ENCODE results near the gene CTAGE1. TPM values are rescaled to one million over a fixed set of nuclear protein-coding genes. Genes with fewer than 3 reads are reported as not detected.

CTAGE1 gene
- total RNA-seq, 1 experiment from 2014 or later, result not detected

GRCh38 chr18:22405142-22405541, 12.6 kb downstream of the CTAGE1 start:
- DNase-seq (no peak), ATAC-seq (no peak)
- H3K27ac ChIP-seq (ENCODE audit: low read length), result no peak overlapping the region
- H3K79me2 ChIP-seq (ENCODE audit: low read length), result no peaks in the 10 kb centered on the region
- H3K36me3 ChIP-seq (ENCODE audit: low read depth, low read length), result no peaks in the 10 kb centered on the region
- CTCF ChIA-PET, result no interaction called here
- POLR2A ChIA-PET (ENCODE audit: unreplicated experiment), result no interaction called here
- no peaks in the 10 kb centered on the region for H3F3A ChIP-seq (ENCODE audit: low read length, unreplicated experiment)
- H4K20me1 ChIP-seq (ENCODE audit: low read length), result no peaks in the 10 kb centered on the region
- no TSS peak for BruUV-seq (replicated peaks)
- no peak overlapping the region for H2AFZ ChIP-seq (ENCODE audit: low read length)
- H3K27me3 ChIP-seq (ENCODE audit: low read length), result no peaks in the 10 kb centered on the region
- no peak overlapping the region for H3K4me2 ChIP-seq (ENCODE audit: low read length)
- no peaks in the 10 kb centered on the region for H3K9me3 ChIP-seq (ENCODE audit: low read length)
- intact Hi-C loops (cut with micrococcal nuclease), result no loop called here
- TF ChIP-seq EZH2 (IDR thresholded peaks at IDR 0.05; ENCODE audit: low read length, unreplicated experiment), result no peak
- no peak for TF ChIP-seq CTCF (conservative IDR thresholded peaks at IDR 0.05; ENCODE audit: low read depth, low read length)
- no peak for TF ChIP-seq EZH2phosphoT487 (IDR thresholded peaks at IDR 0.05; ENCODE audit: borderline replicate concordance, low read length)
- no peaks in the 10 kb centered on the region for H3K9me2 ChIP-seq (replicated peaks; ENCODE audit: low read length)
- no peak overlapping the region for H3K9ac ChIP-seq (ENCODE audit: low read length)
- no peak overlapping the region for H3K4me3 ChIP-seq (ENCODE audit: low read length)
- H3K4me1 ChIP-seq (ENCODE audit: insufficient read depth, low read length), result no peaks in the 10 kb centered on the region

- Histone ChIP-seq H2AFZ (ENCODE audit: low read length) (no peak overlapping the region), H3K27me3 (ENCODE audit: low read length) (no peaks in the 10 kb centered on the region), H4K20me1 (ENCODE audit: low read length) (no peaks in the 10 kb centered on the region), H3K36me3 (ENCODE audit: low read depth, low read length) (no peaks in the 10 kb centered on the region), H3K9me2 (replicated peaks; ENCODE audit: low read length) (no peaks in the 10 kb centered on the region), H3K4me2 (ENCODE audit: low read length) (no peak overlapping the region), H3F3A (ENCODE audit: low read length, unreplicated experiment) (no peaks in the 10 kb centered on the region), H3K4me1 (ENCODE audit: insufficient read depth, low read length) (no peaks in the 10 kb centered on the region), H3K27ac (ENCODE audit: low read length) (no peak overlapping the region), H3K9ac (ENCODE audit: low read length) (no peak overlapping the region), H3K4me3 (ENCODE audit: low read length) (no peak overlapping the region), H3K79me2 (ENCODE audit: low read length) (no peaks in the 10 kb centered on the region), H3K9me3 (ENCODE audit: low read length) (no peaks in the 10 kb centered on the region)
- ChIA-PET POLR2A (ENCODE audit: unreplicated experiment) (no interaction called here), CTCF (no interaction called here)
- intact Hi-C loops (cut with micrococcal nuclease), result no loop called here
- no TSS peak for BruUV-seq (replicated peaks)
- TF ChIP-seq EZH2 (IDR thresholded peaks at IDR 0.05; ENCODE audit: low read length, unreplicated experiment) (no peak), CTCF (conservative IDR thresholded peaks at IDR 0.05; ENCODE audit: low read depth, low read length) (no peak), EZH2phosphoT487 (IDR thresholded peaks at IDR 0.05; ENCODE audit: borderline replicate concordance, low read length) (no peak)
- DNase-seq, result no peak
- no peak for ATAC-seq
Observed at GRCh38 chr18:22403950-22404349, 13.8 kb downstream of the CTAGE1 start.

GRCh38 chr18:22399949-22400348, 17.8 kb downstream of the CTAGE1 start:
- H3K9ac ChIP-seq (ENCODE audit: low read length), result no peak overlapping the region
- intact Hi-C loops (cut with micrococcal nuclease), result no loop called here
- no peak overlapping the region for H3K27ac ChIP-seq (ENCODE audit: low read length)
- H3K9me3 ChIP-seq (ENCODE audit: low read length), result no peaks in the 10 kb centered on the region
- ChIA-PET CTCF (no interaction called here), POLR2A (ENCODE audit: unreplicated experiment) (no interaction called here)
- H3F3A ChIP-seq (ENCODE audit: low read length, unreplicated experiment), result no peaks in the 10 kb centered on the region
- no peaks in the 10 kb centered on the region for H3K4me1 ChIP-seq (ENCODE audit: insufficient read depth, low read length)
- TF ChIP-seq EZH2 (IDR thresholded peaks at IDR 0.05; ENCODE audit: low read length, unreplicated experiment) (no peak), CTCF (conservative IDR thresholded peaks at IDR 0.05; ENCODE audit: low read depth, low read length) (no peak), EZH2phosphoT487 (IDR thresholded peaks at IDR 0.05; ENCODE audit: borderline replicate concordance, low read length) (no peak)
- DNase-seq (no peak), ATAC-seq (no peak)
- H3K4me2 ChIP-seq (ENCODE audit: low read length), result no peak overlapping the region
- H3K27me3 ChIP-seq (ENCODE audit: low read length), result no peaks in the 10 kb centered on the region
- H3K9me2 ChIP-seq (replicated peaks; ENCODE audit: low read length), result no peaks in the 10 kb centered on the region
- no peak overlapping the region for H2AFZ ChIP-seq (ENCODE audit: low read length)
- no TSS peak for BruUV-seq (replicated peaks)
- H3K36me3 ChIP-seq (ENCODE audit: low read depth, low read length), result no peaks in the 10 kb centered on the region
- H3K79me2 ChIP-seq (ENCODE audit: low read length), result no peaks in the 10 kb centered on the region
- no peaks in the 10 kb centered on the region for H4K20me1 ChIP-seq (ENCODE audit: low read length)
- no peak overlapping the region for H3K4me3 ChIP-seq (ENCODE audit: low read length)

Data from PC-3 (cell line).